K562 (cell line): ENCODE results near the gene S100A10. TPM values are rescaled to one million over a fixed set of nuclear protein-coding genes. Genes with fewer than 3 reads are reported as not detected.

ENCODE experiments used
- ATAC-seq: fragments of 200-7000 bp; cut with Tn5 transposase; 3 replicates; pipeline ENCODE4 v1.9.1; 2020; ENCODE audit warnings: moderate library complexity
- BruUV-seq: library from RNA; stranded (reverse); fragments of 400-500 nt; replicated peaks from 2 replicates; lab custom pipeline; 2021; lab: Mats Ljungman, UMichigan
- CTCF ChIA-PET: fragments of 300-600 bp; formaldehyde crosslinking; extraction: SDS; loops from one replicate; lab custom pipeline; 2021; ENCODE audit warnings: low intra/inter-chr PET ratio; lab: Yijun Ruan, JAX
- POLR2A ChIA-PET: fragments of 300-600, 350-650 bp; sonication (Branson Sonifier 250); formaldehyde crosslinking; extraction: SDS; loops from one replicate; lab custom pipeline; 2021; ENCODE audit warnings: antibody characterized with exemption, inconsistent platforms; lab: Yijun Ruan, JAX
- DNase-seq, 4 experiments: peaks; one replicate each; pipeline versions ENCODE4 v3.0.0 to v3.0.0-alpha.2; 2011 to 2018; ENCODE audit warnings: low spot score in 3 of 4, mixed read lengths in 3 of 4; ENCODE audit errors: extremely low read depth in 1 of 4
- FAIRE-seq: peaks from 2 replicates; lab custom pipeline; 2011; peaks lifted over from hg19 to GRCh38; lab: Jason Lieb, UNC
- H2AFZ ChIP-seq: 2 replicates; pipeline ENCODE4 v1.6.0; 2011; ENCODE audit warnings: low read depth, low read length, control low read depth, inconsistent platforms
- H3K27ac ChIP-seq: fragments of 200-600 bp; 3 replicates; pipeline ENCODE4 v1.8.0; 2011; ENCODE audit warnings: low read depth, mild to moderate bottlenecking, control low read depth, inconsistent platforms, low read length, moderate library complexity, mixed read lengths; ENCODE audit errors: extremely low read depth
- H3K27me3 ChIP-seq, 2 experiments: fragments of 300-600 bp in 1 of 2; 2 replicates in 1 of 2; 3 replicates in 1 of 2; pipeline versions ENCODE4 v1.6.0 to v1.8.0; 2011; ENCODE audit warnings: inconsistent platforms in 2 of 2, low read length in 2 of 2, mild to moderate bottlenecking in 1 of 2, mixed read lengths in 1 of 2, moderate library complexity in 1 of 2; ENCODE audit not compliant: control insufficient read depth in 2 of 2, insufficient read depth in 2 of 2
- H3K36me3 ChIP-seq: fragments of 300-600 bp; 3 replicates; pipeline ENCODE4 v1.8.0; 2011; ENCODE audit warnings: mild to moderate bottlenecking, low read length, inconsistent platforms; ENCODE audit not compliant: control insufficient read depth, insufficient read depth
- H3K4me1 ChIP-seq, 2 experiments: fragments of 200-600 bp in 1 of 2; replicated peaks in 1 of 2; 2 replicates in 1 of 2; 3 replicates in 1 of 2; pipeline versions ENCODE4 v1.5.1 to v1.8.0; 2011; ENCODE audit warnings: inconsistent platforms in 2 of 2, low read length in 2 of 2, mild to moderate bottlenecking in 1 of 2, mixed read lengths in 1 of 2, moderate library complexity in 1 of 2; ENCODE audit not compliant: control insufficient read depth in 2 of 2, insufficient read depth in 2 of 2
- H3K4me2 ChIP-seq: 2 replicates; pipeline ENCODE4 v1.6.1; 2011; ENCODE audit warnings: low read length, control low read depth, inconsistent platforms, mixed read lengths; ENCODE audit not compliant: insufficient read depth
- H3K4me3 ChIP-seq: fragments of 200-600 bp; sonication (generic), shearing (Covaris generic); 2 replicates; pipeline ENCODE4 v1.5.1; 2016; ENCODE audit warnings: control low read depth, inconsistent platforms
- H3K79me2 ChIP-seq: fragments of 200-600 bp; 3 replicates; pipeline ENCODE4 v1.8.0; 2011; ENCODE audit warnings: low read length, inconsistent platforms; ENCODE audit not compliant: control insufficient read depth, insufficient read depth
- H3K9ac ChIP-seq, 2 experiments: 2 replicates each; pipeline versions ENCODE4 v1.6.0 to v1.6.1; 2011; ENCODE audit warnings: low read depth in 2 of 2, low read length in 2 of 2, control low read depth in 1 of 2, inconsistent platforms in 1 of 2, mild to moderate bottlenecking in 1 of 2, mixed read lengths in 1 of 2; ENCODE audit not compliant: insufficient read depth in 1 of 2
- H3K9me1 ChIP-seq: one replicate; pipeline ENCODE4 v1.6.0; 2011; ENCODE audit warnings: inconsistent platforms, mild to moderate bottlenecking, low read length, moderate library complexity; ENCODE audit not compliant: control insufficient read depth, insufficient read depth
- H3K9me3 ChIP-seq: replicated peaks from 2 replicates; pipeline ENCODE4 v1.5.1; 2011; ENCODE audit warnings: low read depth, low read length, inconsistent platforms; ENCODE audit not compliant: control insufficient read depth, insufficient read depth
- H4K20me1 ChIP-seq: replicated peaks from 2 replicates; pipeline ENCODE4 v1.6.1; 2011; ENCODE audit warnings: low read length, inconsistent platforms, mixed read lengths; ENCODE audit not compliant: control insufficient read depth, insufficient read depth
- CBFA2T3 ChIP-seq: fragments of 450-650 bp; IDR thresholded peaks from 2 replicates; pipeline ENCODE4 v1.6.1; 2017
- EZH2 ChIP-seq: IDR thresholded peaks from 2 replicates; pipeline ENCODE4 v1.6.1; 2012; ENCODE audit warnings: low read depth, mild to moderate bottlenecking, inconsistent platforms, low read length, borderline replicate concordance
- HMBOX1 ChIP-seq: sonication (generic); IDR thresholded peaks from 2 replicates; pipeline ENCODE4 v1.6.1; 2016
- MAFG ChIP-seq: fragments of 450-650 bp; conservative IDR thresholded peaks from 2 replicates; pipeline ENCODE4 v1.6.1; 2016; ENCODE audit warnings: missing genetic modification characterization, missing compliant biosample characterization
- POU5F1 ChIP-seq: fragments of 150-350 bp; IDR thresholded peaks from 2 replicates; pipeline ENCODE4 v1.6.1; 2014; ENCODE audit warnings: borderline replicate concordance, low read length, low read depth, mild to moderate bottlenecking; ENCODE audit not compliant: partially characterized antibody
- RBM17 ChIP-seq: fragments of 200-400 bp; formaldehyde crosslinking; IDR thresholded peaks from 2 replicates; pipeline ENCODE4 v1.6.1; 2017; ENCODE audit warnings: low read depth, mild to moderate bottlenecking, low read length, borderline replicate concordance
- SRF ChIP-seq, 2 experiments: fragments of 250-450, 450-650 bp in 1 of 2; sonication (Bioruptor Pico) in 1 of 2; sonication (generic) in 1 of 2; formaldehyde crosslinking; IDR thresholded peaks; 2 replicates each; pipeline versions ENCODE4 v1.5.0 to v1.5.1; 2020 to 2022; ENCODE audit warnings: mild to moderate bottlenecking in 1 of 2, missing genetic modification reagents in 1 of 2
- TAF7 ChIP-seq: fragments of 450-650 bp; IDR thresholded peaks from 2 replicates; pipeline ENCODE4 v1.6.1; 2016; ENCODE audit warnings: missing genetic modification characterization, missing compliant biosample characterization
- TBL1XR1 ChIP-seq, 2 experiments: IDR thresholded peaks; 2 replicates each; pipeline ENCODE4 v1.6.1; 2012; ENCODE audit warnings: improper control_type of control experiment in 2 of 2, low read length in 2 of 2, mild to moderate bottlenecking in 1 of 2
- TCFL5 ChIP-seq: fragments of 250-450 bp; sonication (Bioruptor Pico); conservative IDR thresholded peaks from 2 replicates; pipeline ENCODE4 v1.6.1; 2021; ENCODE audit warnings: mild to moderate bottlenecking, moderate library complexity, matching md5 sums
- XRCC4 ChIP-seq: IDR thresholded peaks from one replicate; pipeline ENCODE4 v1.6.1; 2011; ENCODE audit not compliant: insufficient read depth, insufficient read length; ENCODE audit errors: extremely low read depth
- ZNF316 ChIP-seq: fragments of 450-650 bp; IDR thresholded peaks from 2 replicates; pipeline ENCODE4 v1.6.1; 2016
- WGBS: fragments of 100-300 bp; shearing (Covaris generic); methylation state at CpG from one replicate; pipeline ENCODE4 v1.1.6; 2016; ENCODE audit warnings: low coverage, mixed read lengths; ENCODE audit not compliant: insufficient coverage; ENCODE audit errors: missing lambda C conversion rate; 5-methylcytosine and 5-hydroxymethylcytosine counted together
- in situ Hi-C: fragments of 300-500 bp; cut with MboI; formaldehyde crosslinking; loops from 4 replicates; pipeline ENCODE4 v1.15.0; 2018; ENCODE audit warnings: inconsistent platforms, mixed read lengths
- intact Hi-C: fragments of 100-400 bp; cut with micrococcal nuclease; formaldehyde crosslinking; loops from 2 replicates; pipeline ENCODE4 v1.14.2; 2022
- polyA plus RNA-seq, 8 experiments: library from polyadenylated mRNA; depleted of rRNA in 4 of 8; stranded (reverse) in 5 of 8; unstranded in 3 of 8; fragments of >200 nt; fragmentation: Nextera tagmentation in 2 of 8; fragmentation: Illumina TruSeq in 1 of 8; extraction: Ambion mirVana in 2 of 8; extraction: Trizol in 1 of 8; gene quantifications; 2 replicates each; pipeline versions ENCODE4 v1.2.1 to v1.2.3, GENCODE V29; 2011 to 2014; ENCODE audit warnings: inconsistent platforms in 1 of 8, missing spikeins in 1 of 8
- total RNA-seq, 7 experiments: library from RNA; depleted of rRNA in 6 of 7; stranded (reverse); fragments of >200 nt in 6 of 7; fragmentation: Illumina TruSeq in 2 of 7; extraction: Trizol in 2 of 7; gene quantifications; 2 replicates each; pipeline versions ENCODE4 v1.2.1 to v1.2.3, GENCODE V29; 2011 to 2021; ENCODE audit warnings: low replicate concordance in 1 of 7
- TF ChIP-seq, protein P1 (sequence below): fragments of 250-450 bp; sonication (Bioruptor Pico); IDR thresholded peaks from 2 replicates; pipeline ENCODE4 v1.5.0; 2020; ENCODE audit warnings: mild to moderate bottlenecking

Gene S100A10
- total and polyA plus RNA-seq, 9 of the 15 experiments (the other 6 are each of a cell fraction or from before 2014, with no cell fraction given) = 0.32 to 1.6 (median 0.50) TPM; not detected in 3

- H3K4me1 ChIP-seq = peaks cover 0 to 10% of the 10 kb centered on the region in 2 experiments; a peak in 2 of 5 replicates
- no peak overlapping the region for H3K9ac ChIP-seq
- no peak overlapping the region for H3K27ac ChIP-seq
- in situ Hi-C loops (no loop called here), intact Hi-C loops (loop anchor here (10.0 kb wide), 1 partner anchor 246 kb away; no protein-coding TSS in a partner anchor)
- 71% methylated on average over 3 of the region's 3 CpGs for WGBS
- no peaks in the 10 kb centered on the region for H3K9me3 ChIP-seq
- H3K4me3 ChIP-seq = no peak overlapping the region
- ATAC-seq = no peak
- H4K20me1 ChIP-seq = no peaks in the 10 kb centered on the region
- CTCF ChIA-PET = no interaction called here
- no peaks in the 10 kb centered on the region for H3K79me2 ChIP-seq
- POLR2A ChIA-PET = interaction anchor here (0.6 to 0.8 kb wide), 4 partner anchors 16 to 138 kb away, joined by 3 read pairs; partner anchors contain the start of gene THEM4
- H3K9me1 ChIP-seq = no peaks in the 10 kb centered on the region
- BruUV-seq = no TSS peak
- no peaks in the 10 kb centered on the region for H3K27me3 ChIP-seq
- FAIRE-seq = no peak
- H2AFZ ChIP-seq = no peak overlapping the region
- no peak for DNase-seq
- H3K36me3 ChIP-seq = no peaks in the 10 kb centered on the region
- H3K4me2 ChIP-seq = no peak overlapping the region
- TF ChIP-seq RBM17 (no peak), ZNF316 (0 out of 2 replicates have a peak, but pooled peaks have one; percentile 7), TAF7 (tag) (no peak), MAFG (tag) (peak; percentile 40; the same call in 1 of the 2 replicates), TBL1XR1 (IDR thresholded peaks at IDR 0.05; ENCODE audit: low read length in 2 of 2) (no peak)
These were observed 54.5 kb downstream of the S100A10 start for GRCh38 chr1:151939141-151939540.

- in situ Hi-C loops (no loop called here), intact Hi-C loops (loop anchor here (10.0 kb wide), 1 partner anchor 248 kb away; no protein-coding TSS in a partner anchor)
- Histone ChIP-seq H3K4me2 (peak overlapping the region; percentile 64), H3K4me1 (peaks cover 0 to 7% of the 10 kb centered on the region in 2 experiments; a peak in 2 of 5 replicates), H3K27me3 (no peaks in the 10 kb centered on the region), H3K9me3 (no peaks in the 10 kb centered on the region), H3K36me3 (no peaks in the 10 kb centered on the region), H3K27ac (no peak overlapping the region), H3K79me2 (no peaks in the 10 kb centered on the region), H2AFZ (peak overlapping the region; percentile 51; the same call in 1 of the 2 replicates), H4K20me1 (no peaks in the 10 kb centered on the region), H3K9ac (no peak overlapping the region), H3K4me3 (no peak overlapping the region), H3K9me1 (no peaks in the 10 kb centered on the region)
- peak in 3 of 4 experiments; percentile 44 to 65 (median 49) for DNase-seq
- peak; percentile 42; the same call in 2 of the 3 replicates for ATAC-seq
- no peak for TF ChIP-seq TCFL5 (CRISPR knock-in tag)
- no peak for TF ChIP-seq HMBOX1
- no peak for TF ChIP-seq SRF (CRISPR knock-in tag; IDR thresholded peaks at IDR 0.05)
- TF ChIP-seq, protein P1, sequence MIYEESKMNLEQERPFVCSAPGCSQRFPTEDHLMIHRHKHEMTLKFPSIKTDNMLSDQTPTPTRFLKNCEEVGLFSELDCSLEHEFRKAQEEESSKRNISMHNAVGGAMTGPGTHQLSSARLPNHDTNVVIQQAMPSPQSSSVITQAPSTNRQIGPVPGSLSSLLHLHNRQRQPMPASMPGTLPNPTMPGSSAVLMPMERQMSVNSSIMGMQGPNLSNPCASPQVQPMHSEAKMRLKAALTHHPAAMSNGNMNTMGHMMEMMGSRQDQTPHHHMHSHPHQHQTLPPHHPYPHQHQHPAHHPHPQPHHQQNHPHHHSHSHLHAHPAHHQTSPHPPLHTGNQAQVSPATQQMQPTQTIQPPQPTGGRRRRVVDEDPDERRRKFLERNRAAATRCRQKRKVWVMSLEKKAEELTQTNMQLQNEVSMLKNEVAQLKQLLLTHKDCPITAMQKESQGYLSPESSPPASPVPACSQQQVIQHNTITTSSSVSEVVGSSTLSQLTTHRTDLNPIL (CRISPR knock-in tag) = no peak
- TF ChIP-seq POU5F1 = no peak
- no peak for TF ChIP-seq XRCC4
- no peak for TF ChIP-seq EZH2
- TF ChIP-seq CBFA2T3 = peak; percentile 52; the same call in 1 of the 2 replicates
- no peak for FAIRE-seq
- ChIA-PET CTCF (interaction anchor here (0.6 kb wide), 1 partner anchor 10 kb away, joined by 3 read pairs; no protein-coding TSS in a partner anchor), POLR2A (interaction anchor here (0.5 to 1.7 kb wide), 6 partner anchors 40 to 1194 kb away, joined by 3 to 4 read pairs (median 3); no protein-coding TSS in a partner anchor)
- no TSS peak for BruUV-seq
- WGBS = 1% methylated on average over 7 of the region's 7 CpGs
These were observed 57.0 kb downstream of the S100A10 start for GRCh38 chr1:151936653-151937052.
